Measurements from ENCODE around the gene CORO7. TPM values are rescaled to one million over a fixed set of nuclear protein-coding genes. Genes with fewer than 3 reads are reported as not detected.

Gene CORO7
- total RNA-seq, 1 donor from 2014 or later = 52.4 TPM

DNA sequence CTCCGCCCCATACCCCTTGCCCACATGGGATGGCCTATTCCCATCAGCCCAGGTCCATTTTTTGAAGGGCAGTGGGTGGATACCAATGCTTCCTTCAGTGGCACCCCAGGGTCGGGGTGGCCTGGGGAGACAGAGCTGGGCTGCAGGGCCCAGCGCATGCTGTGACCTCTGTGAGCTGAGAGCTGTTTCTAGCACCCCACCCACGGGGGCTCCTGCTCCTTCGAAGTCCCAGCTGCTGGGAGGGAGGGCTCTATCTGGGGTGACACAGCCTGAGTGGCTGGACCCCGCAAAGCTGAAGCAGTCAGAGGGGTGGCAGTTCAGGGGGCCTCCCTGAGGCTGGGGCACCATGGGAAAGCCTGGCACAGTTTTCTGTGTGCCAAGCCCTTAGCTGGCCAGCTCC, 76.0 kb downstream of the CORO7 start:
- TF ChIP-seq, protein P1, sequence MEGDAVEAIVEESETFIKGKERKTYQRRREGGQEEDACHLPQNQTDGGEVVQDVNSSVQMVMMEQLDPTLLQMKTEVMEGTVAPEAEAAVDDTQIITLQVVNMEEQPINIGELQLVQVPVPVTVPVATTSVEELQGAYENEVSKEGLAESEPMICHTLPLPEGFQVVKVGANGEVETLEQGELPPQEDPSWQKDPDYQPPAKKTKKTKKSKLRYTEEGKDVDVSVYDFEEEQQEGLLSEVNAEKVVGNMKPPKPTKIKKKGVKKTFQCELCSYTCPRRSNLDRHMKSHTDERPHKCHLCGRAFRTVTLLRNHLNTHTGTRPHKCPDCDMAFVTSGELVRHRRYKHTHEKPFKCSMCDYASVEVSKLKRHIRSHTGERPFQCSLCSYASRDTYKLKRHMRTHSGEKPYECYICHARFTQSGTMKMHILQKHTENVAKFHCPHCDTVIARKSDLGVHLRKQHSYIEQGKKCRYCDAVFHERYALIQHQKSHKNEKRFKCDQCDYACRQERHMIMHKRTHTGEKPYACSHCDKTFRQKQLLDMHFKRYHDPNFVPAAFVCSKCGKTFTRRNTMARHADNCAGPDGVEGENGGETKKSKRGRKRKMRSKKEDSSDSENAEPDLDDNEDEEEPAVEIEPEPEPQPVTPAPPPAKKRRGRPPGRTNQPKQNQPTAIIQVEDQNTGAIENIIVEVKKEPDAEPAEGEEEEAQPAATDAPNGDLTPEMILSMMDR (IDR thresholded peaks at IDR 0.05) = no peak
- intact Hi-C loops (cut with DNase I) = no loop called here

DNA sequence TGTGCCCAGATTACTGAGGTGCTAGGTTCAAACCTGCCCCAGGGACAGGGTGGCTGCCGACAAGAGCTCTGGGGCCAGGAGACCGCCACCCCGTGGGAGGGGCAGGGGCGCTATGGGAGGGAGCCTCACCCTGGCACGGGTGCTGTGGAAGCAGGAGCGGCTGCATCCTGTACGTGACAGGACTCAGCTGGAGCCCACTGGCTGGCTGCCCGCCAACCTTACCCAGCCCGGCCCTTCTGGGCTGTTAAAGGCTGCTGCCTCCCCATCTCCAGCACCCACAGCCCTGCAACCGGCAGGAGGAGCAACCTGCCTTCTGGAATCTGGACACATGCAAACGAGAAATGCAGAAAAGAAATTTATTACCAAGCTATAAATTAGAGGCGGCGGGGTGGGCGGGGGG, 76.5 kb downstream of the CORO7 start:
- H3K4me1 ChIP-seq = peaks cover 8% of the 10 kb centered on the region
- H3K36me3 ChIP-seq = peaks cover 55% of the 10 kb centered on the region
- no peaks in the 10 kb centered on the region for H3K27me3 ChIP-seq
- intact Hi-C loops (cut with DNase I) = no loop called here
- H3K9me3 ChIP-seq = no peaks in the 10 kb centered on the region
- ATAC-seq (peak; percentile 43), DNase-seq (peak; percentile 75)
- TF ChIP-seq, protein P1 (IDR thresholded peaks at IDR 0.05) = peak; percentile 18
- peak overlapping the region; percentile 45 for H3K27ac ChIP-seq
- no peak overlapping the region for H3K4me3 ChIP-seq

More for the DNA sequence above, 76.0 kb downstream of the CORO7 start:
- Histone ChIP-seq H3K27me3 (no peaks in the 10 kb centered on the region), H3K27ac (no peak overlapping the region), H3K36me3 (peaks cover 50% of the 10 kb centered on the region), H3K4me3 (no peak overlapping the region), H3K9me3 (no peaks in the 10 kb centered on the region), H3K4me1 (peaks cover 13% of the 10 kb centered on the region)
- ATAC-seq (no peak), DNase-seq (no peak)

DNA sequence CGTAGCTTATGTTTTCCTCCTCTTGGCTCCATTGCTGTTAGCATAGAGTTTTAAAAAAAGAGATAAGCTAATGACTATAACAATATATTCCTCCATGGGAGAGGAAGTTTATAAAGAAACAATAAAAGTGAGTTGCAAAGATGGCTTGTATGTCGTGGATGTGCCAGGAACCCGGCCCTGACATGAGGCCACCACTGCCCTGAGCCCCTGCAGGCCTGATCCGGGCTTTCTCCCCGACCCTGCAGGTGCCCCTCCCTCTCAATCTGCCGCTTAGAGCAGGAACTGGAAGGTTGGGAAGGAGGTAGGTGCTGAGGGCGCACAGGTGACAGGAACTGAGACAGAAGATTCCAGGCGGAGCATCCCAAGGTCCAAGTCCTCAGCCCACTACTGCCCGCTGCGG, 76.9 kb downstream of the CORO7 start:
- Histone ChIP-seq H3K9me3 (no peaks in the 10 kb centered on the region), H3K4me1 (peaks cover 6% of the 10 kb centered on the region), H3K27me3 (no peaks in the 10 kb centered on the region), H3K4me3 (no peak overlapping the region), H3K36me3 (peaks cover 59% of the 10 kb centered on the region), H3K27ac (peak overlapping the region; percentile 45)
- DNase-seq (no peak), ATAC-seq (no peak)
- TF ChIP-seq, protein P1 (IDR thresholded peaks at IDR 0.05) = no peak
- intact Hi-C loops (cut with DNase I) = no loop called here

DNA sequence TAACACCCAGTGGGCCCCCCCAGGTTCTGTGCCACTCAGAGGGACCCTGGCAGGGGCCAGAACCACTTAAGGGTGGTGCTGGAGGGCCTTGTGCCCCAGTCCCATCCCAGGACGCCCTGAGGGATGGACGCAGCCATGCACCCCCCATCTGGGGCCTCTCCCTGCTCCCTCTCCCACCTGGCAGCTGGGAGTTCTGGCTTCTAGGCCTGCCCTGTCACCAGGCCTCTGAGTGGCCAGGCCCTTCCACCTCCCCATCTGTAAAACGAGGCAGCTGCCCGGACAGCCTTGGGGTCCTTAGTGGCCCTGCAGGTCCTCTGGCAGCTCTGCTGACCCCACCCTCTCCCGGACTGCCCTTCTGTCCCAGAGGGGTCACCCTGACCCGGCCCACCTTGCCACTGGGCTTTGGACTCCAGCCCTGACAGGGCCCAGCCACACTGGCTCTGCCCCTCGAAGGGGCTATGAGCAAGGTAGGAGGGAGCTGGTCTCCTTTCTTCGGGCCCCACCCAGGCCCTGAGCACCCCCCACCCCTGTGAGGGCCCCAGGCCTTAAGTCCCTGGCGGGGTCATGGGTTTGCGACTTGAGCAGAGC, 77.6 kb downstream of the CORO7 start:
- H3K4me3 ChIP-seq = no peak overlapping the region
- TF ChIP-seq, protein P1 (IDR thresholded peaks at IDR 0.05) = no peak
- DNase-seq (peak; percentile 66), ATAC-seq (no peak)
- no peaks in the 10 kb centered on the region for H3K27me3 ChIP-seq
- peak overlapping the region; percentile 45 for H3K27ac ChIP-seq
- intact Hi-C loops (cut with DNase I) = no loop called here
- H3K36me3 ChIP-seq = peaks cover 59% of the 10 kb centered on the region
- H3K9me3 ChIP-seq = no peaks in the 10 kb centered on the region
- peaks cover 6% of the 10 kb centered on the region for H3K4me1 ChIP-seq

DNA sequence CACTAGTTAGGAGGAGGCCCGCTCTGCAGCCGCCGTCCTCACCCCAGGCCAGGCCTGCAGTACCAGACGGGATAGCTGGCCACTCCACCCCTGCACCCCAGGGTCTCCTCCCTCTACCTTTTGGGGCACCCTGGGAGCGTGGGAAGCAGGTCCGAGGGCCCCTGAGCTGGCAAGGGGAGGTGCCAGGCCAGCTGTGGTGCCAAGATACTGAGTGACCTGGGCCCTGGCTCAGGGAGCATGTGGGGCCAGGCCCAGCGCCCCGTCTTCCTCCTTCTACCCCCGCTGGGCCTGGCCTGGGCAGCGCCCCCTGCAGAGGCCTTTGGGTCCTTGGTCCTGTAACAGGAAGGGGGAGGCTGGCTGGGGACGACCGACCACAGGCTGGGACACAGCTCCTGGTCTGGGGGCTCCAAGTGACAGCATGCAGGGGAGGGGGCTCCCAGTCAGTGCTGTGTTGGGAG, 78.2 kb downstream of the CORO7 start:
- Histone ChIP-seq H3K27ac (no peak overlapping the region), H3K4me1 (peaks cover 6% of the 10 kb centered on the region), H3K9me3 (no peaks in the 10 kb centered on the region), H3K27me3 (no peaks in the 10 kb centered on the region), H3K36me3 (peaks cover 59% of the 10 kb centered on the region), H3K4me3 (no peak overlapping the region)
- intact Hi-C loops (cut with DNase I) = no loop called here
- TF ChIP-seq, protein P1 (IDR thresholded peaks at IDR 0.05) = no peak
- DNase-seq = peak; percentile 60
- no peak for ATAC-seq
